HEK293T (cell line): ENCODE data around the gene KCNB1.

Source experiments
- BHLHE40 ChIP-seq: fragments of 450-650 bp; IDR thresholded peaks from 2 replicates; pipeline ENCODE4 v1.6.1; 2016; ENCODE audit warnings: mild to moderate bottlenecking, moderate library complexity, borderline replicate concordance
- ELF4 ChIP-seq: fragments of 450-650 bp; IDR thresholded peaks from 2 replicates; pipeline ENCODE4 v1.6.1; 2017; ENCODE audit warnings: antibody characterized with exemption
- FOXA1 ChIP-seq: fragments of 450-650 bp; IDR thresholded peaks from 2 replicates; pipeline ENCODE4 v1.6.1; 2016; ENCODE audit warnings: mild to moderate bottlenecking
- FOXM1 ChIP-seq: fragments of 450-650 bp; IDR thresholded peaks from 2 replicates; pipeline ENCODE4 v1.6.1; 2017; ENCODE audit warnings: mild to moderate bottlenecking, borderline replicate concordance
- L3MBTL2 ChIP-seq: fragments of 450-650 bp; conservative IDR thresholded peaks from 2 replicates; pipeline ENCODE4 v1.6.1; 2016; ENCODE audit warnings: mild to moderate bottlenecking
- NFRKB ChIP-seq: fragments of 450-650 bp; IDR thresholded peaks from 2 replicates; pipeline ENCODE4 v1.6.1; 2016; ENCODE audit warnings: mild to moderate bottlenecking, moderate library complexity
- SP1 ChIP-seq: fragments of 450-650 bp; IDR thresholded peaks from 2 replicates; pipeline ENCODE4 v1.6.1; 2017
- SUZ12 ChIP-seq: fragments of 450-650 bp; IDR thresholded peaks from 2 replicates; pipeline ENCODE4 v1.6.1; 2016; ENCODE audit warnings: mild to moderate bottlenecking

DNA sequence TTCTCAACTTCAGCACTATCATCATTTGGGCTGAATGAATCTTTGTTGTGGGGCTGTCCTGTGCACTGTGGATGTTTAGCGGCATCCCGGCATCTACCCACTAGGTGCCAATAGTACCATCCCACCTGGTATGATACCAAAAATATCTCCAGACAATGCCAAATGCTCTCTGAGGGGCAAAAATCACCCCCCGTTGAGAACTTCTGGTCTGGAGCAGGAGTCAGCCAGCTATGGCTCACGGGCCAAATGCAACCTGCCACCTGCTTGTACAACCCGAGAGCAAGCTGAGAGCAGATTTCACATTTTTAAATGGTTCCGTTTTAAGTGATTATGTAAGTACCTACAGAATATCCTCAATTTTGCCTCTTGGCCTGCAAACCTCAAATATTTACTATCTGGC is 26.8 kb downstream of the KCNB1 start:
- TF ChIP-seq FOXM1 (no peak), FOXA1 (no peak), L3MBTL2 (no peak), NFRKB (no peak), SUZ12 (no peak), SP1 (no peak), BHLHE40 (no peak), ELF4 (no peak)
